Bronchus fibroblast of lung (primary cell): Measurements from ENCODE around the gene TLCD1. TPM values are rescaled to one million over a fixed set of nuclear protein-coding genes. Genes with fewer than 3 reads are reported as not detected.

Experiments
- total RNA-seq: library from RNA; depleted of rRNA; stranded (reverse); fragments of >200 nt; gene quantifications from 2 replicates; pipeline ENCODE4 v1.2.3, GENCODE V29; 2015

TLCD1 gene, protein sequence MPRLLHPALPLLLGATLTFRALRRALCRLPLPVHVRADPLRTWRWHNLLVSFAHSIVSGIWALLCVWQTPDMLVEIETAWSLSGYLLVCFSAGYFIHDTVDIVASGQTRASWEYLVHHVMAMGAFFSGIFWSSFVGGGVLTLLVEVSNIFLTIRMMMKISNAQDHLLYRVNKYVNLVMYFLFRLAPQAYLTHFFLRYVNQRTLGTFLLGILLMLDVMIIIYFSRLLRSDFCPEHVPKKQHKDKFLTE
- 16.8 and 20.0 TPM in 2 replicates for total RNA-seq

DNA sequence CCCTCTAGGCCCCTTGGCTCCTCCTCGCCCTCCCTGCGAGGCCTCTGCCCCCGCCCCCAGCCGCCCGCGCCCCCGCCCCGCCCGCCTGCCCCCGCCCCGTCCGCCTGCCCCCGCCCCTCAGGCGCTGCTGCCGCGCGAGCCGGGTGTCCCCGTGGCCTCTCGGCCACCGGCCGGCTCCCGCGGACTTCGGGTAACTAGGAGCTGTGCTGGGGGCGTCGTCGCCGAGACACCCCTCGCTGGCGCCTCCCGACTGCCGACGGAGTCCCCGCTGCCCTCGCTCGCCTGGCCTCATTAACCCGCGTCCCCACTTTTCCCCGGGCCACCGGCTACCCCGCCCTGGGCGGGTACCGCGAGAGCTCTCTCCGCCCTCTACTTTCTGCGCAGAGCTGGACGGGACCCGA is at the start of gene TLCD1:
Gene TLCD1, minus strand, starts transcription at position 8 of the 401 bp plus-strand sequence. CDS start 136 bp downstream, outside the sequence.

DNA sequence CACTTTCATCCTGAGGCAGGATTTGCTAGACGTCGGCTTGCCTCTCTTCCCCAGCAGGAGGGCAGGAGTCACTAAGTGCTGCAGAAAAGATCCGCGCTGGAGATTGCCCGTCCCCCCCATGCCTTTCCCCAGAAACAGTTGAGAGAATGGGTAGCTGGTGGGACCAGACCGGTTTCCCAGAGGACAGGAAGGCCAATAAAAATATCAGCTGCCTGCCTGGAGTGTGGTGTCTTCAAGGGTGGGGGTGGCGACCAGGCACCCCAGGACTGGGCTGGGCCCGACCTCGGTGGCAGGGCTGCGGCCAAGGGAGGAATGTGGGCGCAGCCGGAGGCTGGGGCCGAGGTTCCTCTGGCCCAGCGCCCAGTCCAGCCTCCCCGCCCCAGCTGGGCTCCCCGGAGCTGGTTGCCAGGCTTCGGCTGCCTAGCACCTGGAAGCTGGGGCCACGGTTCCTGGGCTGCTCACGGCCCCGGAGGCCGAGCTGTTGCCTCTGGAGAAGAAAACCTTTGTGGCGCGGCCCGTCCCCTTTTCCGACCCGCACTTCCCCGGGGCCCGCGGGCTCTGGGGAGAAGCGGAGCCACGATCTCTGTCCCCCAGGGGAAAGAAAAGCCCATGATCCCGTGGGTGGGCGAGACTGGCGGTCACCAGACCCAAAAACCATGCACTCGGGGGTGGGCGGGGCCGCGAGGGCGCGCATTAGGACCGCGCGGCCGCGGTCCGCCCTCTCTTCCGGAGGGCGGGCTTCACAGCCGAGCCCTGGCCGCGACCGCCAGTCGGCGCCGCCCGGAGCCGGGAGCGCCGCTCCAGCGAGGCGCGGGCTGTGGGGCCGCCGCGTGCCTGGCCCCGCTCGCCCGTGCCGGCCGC is 17.4 kb upstream of the TLCD1 start, which contains the start of gene TRAF4:
Gene TRAF4, plus strand, starts transcription at position 769 of the 861 bp plus-strand sequence. CDS start 102 bp downstream, outside the sequence.

DNA sequence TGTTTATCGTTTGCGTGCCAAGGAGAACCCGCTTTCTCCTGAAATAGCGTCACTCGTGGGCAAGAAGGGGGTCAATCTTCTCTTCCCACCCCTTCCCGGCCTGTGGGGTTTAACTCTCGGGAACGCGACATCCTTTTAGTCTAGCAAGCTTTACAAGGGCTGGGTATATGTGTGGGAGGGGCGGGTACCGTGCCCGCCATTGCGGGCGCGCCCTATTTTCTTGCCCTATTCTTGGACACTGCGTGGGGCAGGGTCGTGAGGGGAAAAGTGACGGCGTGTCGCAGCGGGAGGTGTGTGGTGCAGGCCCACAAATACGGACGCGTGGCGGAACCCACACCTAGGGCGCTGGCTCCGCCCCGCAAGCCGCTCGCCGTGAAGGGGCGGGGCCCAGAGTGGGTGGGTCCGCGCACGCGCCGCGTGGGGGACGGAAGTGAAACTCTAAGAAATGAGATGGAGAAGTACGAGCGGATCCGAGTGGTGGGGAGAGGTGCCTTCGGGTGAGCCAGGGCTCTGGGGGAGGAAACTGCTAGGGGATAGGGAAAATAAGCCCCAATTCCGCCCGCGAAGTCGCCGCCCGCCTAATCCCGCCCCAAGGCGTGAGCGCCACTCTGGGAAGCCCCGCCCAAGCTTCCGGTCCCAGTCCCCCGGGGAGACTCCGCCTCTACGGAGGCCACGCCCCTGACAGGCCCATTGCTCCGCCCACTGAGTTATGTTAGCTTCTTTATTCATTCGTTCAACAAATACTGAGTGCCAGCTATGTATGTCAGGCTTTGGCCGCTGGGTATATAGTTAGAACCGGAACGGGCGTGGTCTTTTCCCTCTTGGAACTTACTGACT is 2.5 kb upstream of the TLCD1 start, which contains the start of gene NEK8:
Gene NEK8, plus strand, starts transcription at position 425 of the 837 bp plus-strand sequence. Its CDS starts 26 bp downstream, at position 451.

DNA sequence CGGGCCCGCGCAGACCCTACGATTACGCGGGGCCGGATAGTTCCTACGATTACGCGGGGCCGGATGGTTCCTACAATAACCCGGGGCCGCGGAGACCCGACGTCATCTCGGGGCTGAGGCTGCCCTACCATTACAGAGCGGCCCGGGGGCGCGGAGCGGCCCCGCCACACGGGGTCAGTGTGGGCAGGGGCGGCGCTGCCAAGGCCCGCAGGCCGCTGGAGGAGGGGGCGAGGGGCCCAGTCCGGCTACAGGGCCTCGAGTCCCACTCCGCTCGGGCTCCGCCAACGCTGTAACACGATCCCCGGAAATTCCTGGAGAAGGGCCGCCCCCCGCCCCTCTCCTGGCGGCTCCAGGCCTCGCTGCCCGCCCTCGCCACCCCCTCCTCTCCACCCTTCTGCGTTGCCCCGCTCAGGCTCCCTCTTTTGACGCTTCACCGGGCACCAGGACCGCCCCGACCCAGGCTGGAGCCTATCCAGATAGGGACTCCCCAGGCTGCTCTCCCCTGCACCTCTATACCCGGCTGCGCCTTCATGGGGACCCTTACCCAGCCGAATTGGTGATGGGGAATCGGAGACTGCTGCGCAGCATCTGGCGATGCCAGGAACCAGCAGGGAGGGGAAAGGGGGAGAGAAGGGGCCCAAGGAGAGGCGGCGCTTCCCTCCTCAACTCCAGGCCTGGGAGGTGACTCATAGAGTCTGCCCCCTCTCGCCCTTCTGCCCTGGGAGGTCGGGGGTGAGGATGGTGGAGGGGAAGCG is 8.3 kb downstream of the TLCD1 start, which contains the start of gene RAB34:
Gene RAB34, minus strand, starts transcription at position 291 of the 755 bp plus-strand sequence. CDS start 602 bp downstream, outside the sequence.

DNA sequence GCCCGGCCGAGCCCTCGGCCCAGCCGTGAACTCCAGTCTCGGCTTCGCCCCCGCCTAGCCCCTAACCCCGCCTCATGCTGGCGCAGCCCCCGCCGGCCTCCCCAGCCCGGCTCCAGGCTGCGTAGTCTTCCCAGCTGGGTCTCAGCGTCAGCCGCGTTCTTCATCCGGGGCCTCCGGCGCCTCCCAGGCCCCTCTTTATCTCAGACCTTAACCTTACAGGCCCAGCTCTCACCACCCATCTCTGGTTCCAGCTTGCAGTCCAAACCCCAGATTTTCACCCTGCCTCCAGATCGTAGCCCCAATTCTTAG is 14.4 kb downstream of the TLCD1 start, which contains the start of gene PROCA1:
Gene PROCA1, minus strand, starts transcription at position 166 of the 309 bp plus-strand sequence. CDS start 228 bp downstream, outside the sequence.

Other genes starting within 250 kb of the TLCD1 start
- gene FOXN1, start 219.9 kb downstream of the TLCD1 start, total RNA-seq, result not detected in 2 replicates
- gene UNC119, start 173.6 kb downstream of the TLCD1 start, total RNA-seq, result 21.0 and 24.8 TPM in 2 replicates
- 69.6 and 72.1 TPM in 2 replicates for gene PIGS, start 154.7 kb downstream of the TLCD1 start, total RNA-seq
- 62.4 and 80.3 TPM in 2 replicates for gene ALDOC, start 149.3 kb downstream of the TLCD1 start, total RNA-seq
- 65.1 and 70.4 TPM in 2 replicates for gene SPAG5, start 127.2 kb downstream of the TLCD1 start, total RNA-seq
- gene RSKR, start 112.0 kb downstream of the TLCD1 start, total RNA-seq, result 2.4 and 4.0 TPM in 2 replicates
- 76.0 and 80.3 TPM in 2 replicates for gene BLTP2, start 81.1 kb downstream of the TLCD1 start, total RNA-seq
- gene SDF2, start 64.3 kb downstream of the TLCD1 start, total RNA-seq, result 46.9 and 55.2 TPM in 2 replicates
- gene SUPT6H, start 64.0 kb downstream of the TLCD1 start, total RNA-seq, result 17.8 and 18.5 TPM in 2 replicates
- gene PROCA1, start 14.3 kb downstream of the TLCD1 start, total RNA-seq, result 1.8 and 2.9 TPM in 2 replicates
- gene RAB34, start 8.4 kb downstream of the TLCD1 start, total RNA-seq, result 371 and 405 TPM in 2 replicates
- 615 and 663 TPM in 2 replicates for gene RPL23A, start 6.2 kb downstream of the TLCD1 start, total RNA-seq
- gene NEK8, start 2.6 kb upstream of the TLCD1 start, total RNA-seq, result 2.1 and 2.9 TPM in 2 replicates
- gene TRAF4, start 17.8 kb upstream of the TLCD1 start, total RNA-seq, result 38.3 and 38.7 TPM in 2 replicates
- gene FAM222B, start 116.6 kb upstream of the TLCD1 start, total RNA-seq, result 10.9 and 11.6 TPM in 2 replicates
- gene ERAL1, start 128.8 kb upstream of the TLCD1 start, total RNA-seq, result 80.0 and 94.8 TPM in 2 replicates
- gene FLOT2, start 171.5 kb upstream of the TLCD1 start, total RNA-seq, result 45.0 and 45.7 TPM in 2 replicates
- 2.1 and 5.0 TPM in 2 replicates for gene DHRS13, start 176.8 kb upstream of the TLCD1 start, total RNA-seq
- gene PHF12, start 225.3 kb upstream of the TLCD1 start, total RNA-seq, result 20.5 and 24.7 TPM in 2 replicates